Stimulated activated CD8-positive, alpha-beta memory T cell treated with anti-CD3 and anti-CD28 coated beads, Interleukin-15, amount 100 ng/mL, for 24 hours (primary cell): ENCODE results near the gene SSTR5.
"Not testable (repeated sequence)": the region's sequence is repeated elsewhere in the genome, so short reads cannot be mapped to it uniquely, and the experiment has no call there.

ENCODE experiments used
- DNase-seq: peaks from one replicate; pipeline ENCODE4 v3.0.0-alpha.2; 2020; ENCODE audit warnings: low read depth

Gene SSTR5

DNA sequence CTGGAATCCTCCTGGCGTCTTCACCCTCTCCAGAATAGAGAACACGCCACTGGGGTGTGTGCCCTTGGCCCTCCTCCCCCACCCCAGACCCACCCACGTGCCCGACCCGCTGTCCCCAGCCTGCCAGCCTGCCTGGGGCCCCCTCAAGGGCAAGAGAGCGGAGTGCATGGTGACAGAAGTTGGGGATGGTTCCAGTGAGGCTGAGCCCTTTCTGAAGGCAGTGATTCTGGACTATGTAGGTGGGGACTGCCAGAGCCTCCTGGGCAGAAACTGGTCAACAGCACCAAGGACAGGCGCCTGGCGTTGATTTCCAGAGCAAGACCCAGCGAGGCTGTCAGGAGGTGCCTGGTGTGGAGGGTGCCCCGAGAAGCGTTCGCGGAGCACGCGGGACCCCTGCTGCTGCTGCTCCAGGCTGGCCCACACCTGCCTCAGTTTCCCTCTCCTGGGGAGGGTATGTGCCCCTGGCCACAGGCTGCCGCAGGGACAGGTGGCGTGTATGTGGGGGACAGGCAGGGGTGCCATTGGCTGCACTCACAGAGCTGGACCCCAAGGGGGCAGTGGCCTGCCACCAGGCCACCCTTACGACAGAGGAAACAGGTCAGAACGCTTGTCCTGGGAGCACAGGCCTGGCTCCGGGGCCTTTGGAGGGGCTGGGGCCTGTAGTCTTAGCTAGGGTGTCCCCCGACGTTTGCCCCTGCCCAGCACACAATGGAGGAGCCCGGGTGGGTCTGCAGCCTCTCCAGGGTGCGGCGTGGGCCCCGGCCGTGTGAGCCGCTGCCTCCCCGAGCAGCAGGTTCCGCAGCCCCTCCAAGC, 1.2 kb downstream of the SSTR5 start:
- no peak for DNase-seq

DNA sequence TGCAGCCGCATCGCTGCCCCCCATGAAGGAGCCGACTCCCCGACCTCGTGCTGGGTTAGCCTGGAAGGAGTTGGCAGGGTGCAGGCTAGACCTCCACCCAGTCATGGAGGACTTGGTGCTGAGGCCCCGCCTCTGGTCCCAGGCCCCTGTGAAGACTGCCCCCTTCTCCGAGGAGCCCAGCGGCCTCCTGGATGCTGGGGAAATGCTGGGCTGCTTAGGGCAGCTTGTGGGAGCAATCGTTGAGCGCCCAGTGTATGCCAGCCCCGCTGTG, 1.8 kb downstream of the SSTR5 start:
- no peak for DNase-seq

DNA sequence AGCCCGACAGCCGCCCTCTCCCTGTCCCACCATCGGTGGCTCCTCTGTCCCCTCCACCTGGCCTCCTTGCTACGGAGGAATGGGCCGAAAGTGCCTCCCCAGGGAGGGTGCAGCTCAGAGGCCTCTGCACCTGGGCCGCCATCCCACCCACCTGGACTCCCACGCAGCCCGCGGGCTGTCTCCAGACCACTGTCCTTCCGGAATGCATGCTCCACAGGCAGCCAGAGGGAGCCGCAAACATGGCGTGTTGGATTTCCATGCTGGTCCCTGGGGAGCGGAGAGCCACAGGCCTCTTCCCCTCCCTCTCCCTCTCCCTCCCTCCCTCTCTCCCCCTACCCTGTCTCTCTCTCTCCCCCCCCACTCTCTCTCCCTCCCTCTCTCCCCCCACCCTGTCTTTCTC, 3.0 kb downstream of the SSTR5 start:
- DNase-seq = no peak

DNA sequence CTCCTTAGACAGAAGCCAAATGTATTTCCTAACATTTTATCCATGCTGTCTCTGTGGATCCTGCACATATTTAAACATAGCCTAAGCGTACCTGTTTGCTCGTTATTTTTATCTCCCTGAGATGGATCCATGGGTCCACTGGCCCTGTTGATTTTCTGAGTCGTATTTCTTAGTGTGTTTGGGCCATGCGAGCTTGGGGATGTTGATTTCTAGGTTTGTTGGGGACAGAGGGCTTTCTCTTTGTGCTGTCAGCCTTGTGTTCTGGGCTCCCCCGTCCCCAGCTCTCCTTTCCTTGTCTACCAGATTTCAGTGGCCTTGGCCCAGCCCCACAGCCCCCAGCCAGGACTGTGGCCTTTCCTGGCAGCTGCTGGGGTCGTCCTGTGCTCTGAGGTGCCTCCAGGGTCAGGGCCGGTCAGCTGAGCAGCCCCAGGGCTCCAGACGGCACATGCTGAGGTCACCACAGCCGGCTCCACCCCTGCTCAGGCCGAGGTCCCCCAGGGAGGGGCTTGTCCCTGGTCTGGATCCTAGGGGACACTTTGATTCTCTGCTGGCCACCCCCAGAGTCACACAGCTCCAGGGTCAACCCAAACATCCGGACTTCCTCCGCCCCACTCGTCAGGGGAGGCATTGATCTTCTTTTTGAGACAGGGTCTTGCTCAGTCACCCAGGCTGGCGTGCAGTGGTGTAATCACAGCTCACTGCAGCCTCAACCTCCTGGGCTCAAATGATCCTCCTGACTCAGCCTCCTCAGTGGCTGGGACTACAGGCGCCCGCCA, 4.4 kb downstream of the SSTR5 start:
- DNase-seq = no peak

DNA sequence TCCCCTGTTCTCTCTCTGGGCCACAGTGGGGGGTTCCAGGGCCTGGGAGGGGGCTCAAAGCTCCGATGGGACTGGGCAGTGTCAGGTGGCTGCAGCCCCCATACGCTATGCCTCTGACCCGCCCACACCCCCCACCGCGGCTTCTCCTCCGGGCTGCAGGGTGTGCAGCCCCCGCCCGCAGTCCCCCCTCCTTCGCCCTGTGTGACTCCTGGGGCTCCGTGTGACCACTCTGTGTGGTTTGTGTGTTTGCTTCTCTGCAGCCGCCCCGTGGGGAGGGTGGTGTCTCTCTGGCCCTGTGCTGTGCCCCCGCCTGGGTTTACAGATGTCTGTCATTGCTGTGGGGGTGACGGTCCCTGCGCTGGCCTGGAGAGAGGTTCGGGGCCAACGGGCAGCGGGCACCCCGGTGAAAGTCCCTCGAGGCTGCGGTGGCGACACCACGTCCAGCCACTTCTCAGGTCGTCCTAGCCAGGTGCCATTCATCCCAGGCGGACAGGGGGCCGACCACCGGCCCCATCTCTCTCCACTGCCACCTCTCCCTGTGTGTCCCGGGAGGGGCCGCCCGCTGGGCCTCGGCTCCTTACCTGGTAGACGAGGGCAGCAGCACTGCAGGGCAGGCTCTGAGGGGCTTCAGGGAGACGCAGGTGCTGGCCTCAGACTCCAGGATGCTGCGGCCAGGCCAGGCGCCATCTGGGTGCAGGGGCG, 5.5 kb downstream of the SSTR5 start:
- DNase-seq = no peak

DNA sequence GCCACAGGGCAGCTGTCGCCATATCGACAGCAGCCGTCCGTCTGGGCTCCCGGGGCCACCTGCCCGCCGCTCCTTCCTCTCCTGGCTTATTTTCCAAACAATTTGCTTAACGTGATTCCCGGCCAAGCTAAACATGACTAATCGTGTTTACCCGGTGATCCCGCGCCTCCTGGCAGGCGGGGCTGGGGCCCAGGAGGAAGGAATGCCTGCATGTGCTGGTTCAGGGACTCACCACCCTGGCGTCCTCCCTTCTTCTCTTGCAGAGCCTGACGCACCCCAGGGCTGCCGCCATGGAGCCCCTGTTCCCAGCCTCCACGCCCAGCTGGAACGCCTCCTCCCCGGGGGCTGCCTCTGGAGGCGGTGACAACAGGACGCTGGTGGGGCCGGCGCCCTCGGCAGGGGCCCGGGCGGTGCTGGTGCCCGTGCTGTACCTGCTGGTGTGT, 6.1 kb downstream of the SSTR5 start:
- no peak for DNase-seq

DNA sequence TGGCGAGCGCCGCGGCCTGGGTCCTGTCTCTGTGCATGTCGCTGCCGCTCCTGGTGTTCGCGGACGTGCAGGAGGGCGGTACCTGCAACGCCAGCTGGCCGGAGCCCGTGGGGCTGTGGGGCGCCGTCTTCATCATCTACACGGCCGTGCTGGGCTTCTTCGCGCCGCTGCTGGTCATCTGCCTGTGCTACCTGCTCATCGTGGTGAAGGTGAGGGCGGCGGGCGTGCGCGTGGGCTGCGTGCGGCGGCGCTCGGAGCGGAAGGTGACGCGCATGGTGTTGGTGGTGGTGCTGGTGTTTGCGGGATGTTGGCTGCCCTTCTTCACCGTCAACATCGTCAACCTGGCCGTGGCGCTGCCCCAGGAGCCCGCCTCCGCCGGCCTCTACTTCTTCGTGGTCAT, 6.8 kb downstream of the SSTR5 start:
- no peak for DNase-seq

DNA sequence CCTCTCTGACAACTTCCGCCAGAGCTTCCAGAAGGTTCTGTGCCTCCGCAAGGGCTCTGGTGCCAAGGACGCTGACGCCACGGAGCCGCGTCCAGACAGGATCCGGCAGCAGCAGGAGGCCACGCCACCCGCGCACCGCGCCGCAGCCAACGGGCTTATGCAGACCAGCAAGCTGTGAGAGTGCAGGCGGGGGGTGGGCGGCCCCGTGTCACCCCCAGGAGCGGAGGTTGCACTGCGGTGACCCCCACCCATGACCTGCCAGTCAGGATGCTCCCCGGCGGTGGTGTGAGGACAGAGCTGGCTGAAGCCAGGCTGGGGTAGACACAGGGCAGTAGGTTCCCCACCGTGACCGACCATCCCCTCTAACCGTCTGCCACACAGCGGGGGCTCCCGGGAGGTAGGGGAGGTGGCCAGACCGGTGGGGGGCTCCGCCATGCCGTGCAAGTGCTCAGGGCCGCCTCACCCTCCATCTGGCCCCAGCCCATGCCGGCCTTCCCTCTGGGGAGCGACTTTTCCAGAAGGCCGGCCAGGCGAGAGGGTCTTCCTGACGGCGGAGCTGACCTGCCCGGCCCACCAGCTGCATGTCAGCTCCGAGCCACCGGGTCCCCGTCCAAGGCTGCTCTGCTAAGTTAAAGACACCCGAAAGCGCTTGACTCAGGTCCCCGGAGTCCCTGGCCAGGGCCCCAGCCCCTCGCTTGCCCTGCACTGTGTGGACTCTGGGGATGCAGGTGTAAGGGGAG, 7.4 kb downstream of the SSTR5 start:
- no peak for DNase-seq

DNA sequence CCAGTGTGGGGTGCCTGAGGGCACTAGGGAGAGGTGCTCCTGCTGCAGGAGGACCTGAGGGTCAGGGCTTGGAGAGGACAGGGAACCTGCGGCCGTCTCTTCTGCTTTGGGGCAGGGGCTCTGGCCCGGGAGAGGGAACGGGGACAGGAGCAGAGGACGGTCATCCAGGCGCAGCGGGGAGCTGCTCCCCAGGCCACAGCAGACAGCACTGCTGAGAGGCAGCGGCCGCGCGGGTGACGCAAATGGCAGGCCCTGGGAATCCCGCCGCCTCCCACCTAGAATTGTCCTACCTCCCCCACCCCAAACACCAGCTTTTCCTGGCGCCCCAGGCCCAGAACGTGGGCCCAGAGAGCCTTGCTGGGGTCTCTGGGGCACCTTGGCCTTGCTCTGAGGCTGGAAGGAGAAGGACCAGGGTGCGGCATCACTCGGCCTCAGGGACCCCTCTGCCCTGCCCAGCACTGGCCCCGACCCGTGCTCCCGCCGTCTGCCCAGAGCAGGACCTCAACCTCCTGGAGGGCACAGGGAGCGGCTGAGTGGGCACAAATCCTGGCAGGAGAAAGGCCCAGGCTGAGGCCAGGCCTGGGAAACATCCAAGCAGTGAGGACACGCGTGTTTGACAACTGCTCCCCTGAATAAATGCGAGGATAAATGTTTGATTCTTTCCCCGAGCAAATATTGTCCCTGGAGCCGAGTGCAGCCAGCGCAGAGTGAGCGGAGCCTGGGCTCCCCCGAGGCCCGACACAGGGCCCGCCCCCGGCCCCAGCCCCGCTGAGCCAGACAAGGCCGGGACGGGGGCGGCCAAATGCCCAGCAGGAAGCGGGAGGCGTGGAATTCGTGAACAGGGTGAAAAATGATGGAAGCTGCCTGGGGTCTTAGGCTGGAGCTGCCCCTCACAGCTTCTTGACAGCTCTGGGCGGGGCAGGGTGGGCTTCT, 8.5 kb downstream of the SSTR5 start:
- no peak for DNase-seq

DNA sequence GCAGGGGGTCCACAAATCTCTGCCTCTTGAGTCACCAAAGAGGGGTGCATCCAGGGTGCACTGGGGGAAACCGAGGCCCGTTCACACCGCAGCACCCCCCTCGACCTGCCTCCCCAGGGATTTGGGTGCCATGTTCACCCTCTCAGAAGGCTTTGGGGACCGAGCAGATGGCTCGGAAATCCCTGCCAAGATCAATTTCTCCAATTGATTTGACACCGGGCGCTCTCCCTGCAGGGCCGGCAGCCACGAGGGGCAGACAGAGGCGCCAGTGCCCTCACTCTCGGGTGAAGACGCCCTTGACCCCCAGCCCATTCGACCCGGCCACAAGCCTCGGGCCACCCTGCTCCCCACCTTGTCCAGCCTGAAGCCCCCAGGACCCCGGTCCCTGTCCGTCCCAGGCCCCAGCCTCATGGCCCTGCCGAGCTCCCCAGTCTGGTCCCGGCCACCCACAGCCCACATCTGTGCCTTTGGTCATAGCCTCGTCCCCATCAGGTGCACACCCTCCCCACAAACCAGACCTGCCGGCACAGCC, 9.3 kb downstream of the SSTR5 start:
- DNase-seq = no peak

DNA sequence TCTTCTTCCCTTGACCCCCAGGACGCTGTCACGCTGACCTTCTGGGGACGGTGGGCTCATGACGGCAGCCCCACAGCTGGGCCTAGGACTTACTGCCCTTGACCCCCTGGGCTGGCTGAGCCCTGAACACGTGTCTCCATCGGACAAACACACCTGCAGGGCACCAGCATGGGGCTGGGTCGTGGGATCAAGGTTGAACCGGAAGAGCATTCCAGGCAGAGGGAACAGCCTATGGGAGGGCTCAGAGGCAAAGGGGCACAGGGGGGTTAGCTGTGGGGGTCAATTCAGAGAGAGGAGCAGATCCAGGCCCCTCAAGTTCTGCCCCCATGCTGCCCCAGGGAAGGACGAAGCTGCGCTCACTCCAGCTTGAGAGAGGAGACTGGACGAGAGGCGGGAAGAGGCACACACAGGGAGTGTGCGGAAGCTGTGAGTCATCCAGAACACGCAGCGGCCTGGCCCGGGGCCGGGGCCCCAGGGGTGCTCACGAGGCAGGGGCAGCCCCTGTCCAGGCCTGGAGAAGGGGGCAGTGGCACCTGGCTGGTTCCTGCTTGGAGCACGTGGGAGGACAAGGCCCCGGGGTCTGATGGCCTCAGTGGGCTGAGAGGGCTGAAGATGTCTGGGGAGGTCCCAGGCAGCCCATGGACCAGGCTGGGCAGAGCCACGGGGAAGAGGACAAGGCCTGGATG, 9.9 kb downstream of the SSTR5 start:
- DNase-seq = no peak

DNA sequence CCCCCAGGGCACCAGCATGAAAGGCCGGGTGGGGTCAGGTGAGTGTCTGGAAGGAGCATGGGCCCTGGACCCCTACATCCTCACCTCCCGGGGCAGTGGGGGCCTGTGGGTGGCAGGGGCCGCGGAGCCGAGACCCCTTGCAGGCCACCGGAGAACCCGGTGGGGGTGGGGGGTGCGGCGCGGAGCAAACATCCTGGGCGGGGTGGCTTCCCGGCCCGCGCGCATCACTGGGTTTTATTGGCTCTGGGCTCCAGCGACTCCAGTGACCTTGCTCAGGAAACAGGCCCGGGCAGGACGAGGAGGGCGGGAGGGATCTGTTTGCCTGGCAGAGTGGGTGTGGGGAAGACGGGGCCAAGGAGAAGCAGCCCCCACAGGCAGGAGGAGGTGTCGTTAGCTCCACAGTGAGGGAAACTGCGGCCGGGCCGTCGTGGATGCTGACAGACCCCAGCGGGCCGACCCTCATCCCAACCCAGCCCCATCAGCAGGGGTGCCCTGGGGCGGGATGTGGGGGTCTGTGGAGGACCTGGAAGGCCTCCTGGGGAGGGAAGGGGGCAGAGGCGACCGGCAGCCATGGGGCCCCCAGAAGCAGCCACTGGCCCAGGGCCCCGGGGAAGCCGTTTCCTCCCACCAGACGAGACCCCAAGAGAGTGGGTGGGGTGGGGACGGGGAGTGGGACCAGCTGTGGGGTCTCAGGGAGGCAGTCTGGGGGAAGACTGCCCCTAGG, 10.6 kb downstream of the SSTR5 start:
- no peak for DNase-seq

DNA sequence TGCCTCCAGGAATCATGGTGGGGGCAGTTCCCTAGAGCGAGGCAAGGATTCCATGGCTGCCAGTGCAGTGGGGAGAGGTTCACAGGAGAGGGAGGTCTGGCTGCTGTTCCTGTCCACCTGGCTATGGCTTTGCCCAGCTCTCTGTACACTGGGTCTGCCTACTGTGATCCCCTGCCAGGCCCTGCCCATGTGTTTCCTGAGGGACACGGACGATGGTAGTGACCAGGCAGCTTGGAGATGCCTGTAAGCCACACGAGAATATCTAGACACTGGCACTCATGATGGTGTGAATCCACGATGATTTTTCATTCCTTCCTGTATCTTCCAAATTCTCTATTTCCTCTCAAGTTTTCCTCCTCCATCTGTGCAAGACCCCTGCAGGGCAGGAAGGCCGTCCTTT, 12.4 kb downstream of the SSTR5 start:
- DNase-seq = no peak

DNA sequence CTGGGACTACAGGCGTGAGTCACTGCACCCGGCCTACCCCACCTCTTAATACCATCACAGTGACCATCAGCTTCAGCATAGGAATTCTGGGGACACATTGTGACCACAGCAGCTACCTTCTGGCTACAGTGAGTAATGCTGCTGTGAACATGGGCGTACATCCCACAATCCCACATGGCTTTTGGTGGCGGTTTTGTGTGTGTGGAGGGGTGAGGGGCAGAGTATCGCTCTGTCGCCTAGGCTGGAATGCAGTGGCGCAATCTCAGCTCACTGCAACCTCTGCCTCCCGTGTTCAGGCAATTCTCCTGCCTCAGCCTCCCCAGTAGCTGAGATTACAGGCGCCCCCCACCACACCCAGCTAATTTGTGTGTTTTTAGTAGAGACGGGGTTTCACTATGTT, 13.9 kb downstream of the SSTR5 start:
- DNase-seq = not testable (repeated sequence)

DNA sequence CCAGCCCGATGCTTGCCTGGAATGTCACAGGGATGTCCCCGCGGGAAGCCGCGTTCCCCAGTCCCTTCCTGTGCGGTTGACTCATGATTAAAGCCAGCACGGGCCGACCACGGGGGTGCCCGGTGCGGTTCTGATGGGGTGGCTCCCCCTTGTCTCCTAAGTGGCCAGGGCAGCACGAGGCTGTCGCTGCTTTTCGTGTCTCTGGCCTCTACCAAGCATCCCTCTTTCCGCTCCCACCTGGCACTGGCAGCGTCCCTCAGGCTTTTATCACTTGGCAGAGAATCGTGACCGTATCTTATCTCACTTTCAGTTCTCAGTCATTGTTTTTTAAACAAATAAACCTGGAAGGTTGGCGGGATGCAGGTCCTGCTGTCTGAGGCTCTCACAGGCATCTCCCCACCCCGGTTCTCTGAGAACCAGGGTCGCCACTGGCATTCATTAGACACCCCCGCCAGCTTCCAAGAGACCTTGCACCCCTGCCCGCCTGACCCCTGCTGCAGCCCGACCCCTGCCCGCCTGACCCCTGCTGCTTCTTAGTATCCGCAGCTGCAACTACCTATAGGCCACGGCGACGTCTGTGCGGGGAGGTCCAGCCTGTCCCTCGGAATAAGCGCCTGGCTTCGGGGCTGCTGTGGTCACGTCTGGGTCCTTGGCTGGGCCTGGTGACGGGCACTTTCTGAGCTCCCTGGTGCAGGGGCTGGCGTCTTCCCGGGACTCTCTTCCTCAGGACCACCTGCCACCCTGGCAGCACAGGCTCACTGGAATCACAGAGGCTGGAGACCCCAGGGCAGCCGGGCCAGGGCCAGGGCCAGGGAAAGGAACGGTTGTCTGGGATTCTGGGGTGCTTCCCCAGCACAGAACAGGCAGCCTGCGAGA, 16.0 kb downstream of the SSTR5 start:
- DNase-seq = no peak

DNA sequence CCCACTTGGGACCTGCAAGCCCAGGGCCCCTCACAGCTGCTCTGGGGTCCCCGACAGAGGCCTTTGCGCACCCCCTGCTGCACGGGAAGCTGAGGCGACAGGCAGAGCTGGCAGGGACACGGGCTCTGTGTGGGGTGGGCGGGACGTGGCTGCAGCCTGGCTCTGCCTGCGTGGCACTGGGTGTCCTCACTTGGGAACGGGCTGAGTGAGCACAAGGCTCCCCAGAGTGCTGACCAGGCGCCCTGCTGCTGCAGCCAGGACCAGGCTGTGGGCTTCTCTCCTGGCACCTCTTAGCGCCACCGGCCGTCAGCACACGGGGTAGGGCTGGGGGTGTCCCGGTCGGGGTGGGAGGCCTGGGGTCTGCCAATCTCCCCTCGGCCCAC, 16.9 kb downstream of the SSTR5 start:
- DNase-seq = no peak

DNA sequence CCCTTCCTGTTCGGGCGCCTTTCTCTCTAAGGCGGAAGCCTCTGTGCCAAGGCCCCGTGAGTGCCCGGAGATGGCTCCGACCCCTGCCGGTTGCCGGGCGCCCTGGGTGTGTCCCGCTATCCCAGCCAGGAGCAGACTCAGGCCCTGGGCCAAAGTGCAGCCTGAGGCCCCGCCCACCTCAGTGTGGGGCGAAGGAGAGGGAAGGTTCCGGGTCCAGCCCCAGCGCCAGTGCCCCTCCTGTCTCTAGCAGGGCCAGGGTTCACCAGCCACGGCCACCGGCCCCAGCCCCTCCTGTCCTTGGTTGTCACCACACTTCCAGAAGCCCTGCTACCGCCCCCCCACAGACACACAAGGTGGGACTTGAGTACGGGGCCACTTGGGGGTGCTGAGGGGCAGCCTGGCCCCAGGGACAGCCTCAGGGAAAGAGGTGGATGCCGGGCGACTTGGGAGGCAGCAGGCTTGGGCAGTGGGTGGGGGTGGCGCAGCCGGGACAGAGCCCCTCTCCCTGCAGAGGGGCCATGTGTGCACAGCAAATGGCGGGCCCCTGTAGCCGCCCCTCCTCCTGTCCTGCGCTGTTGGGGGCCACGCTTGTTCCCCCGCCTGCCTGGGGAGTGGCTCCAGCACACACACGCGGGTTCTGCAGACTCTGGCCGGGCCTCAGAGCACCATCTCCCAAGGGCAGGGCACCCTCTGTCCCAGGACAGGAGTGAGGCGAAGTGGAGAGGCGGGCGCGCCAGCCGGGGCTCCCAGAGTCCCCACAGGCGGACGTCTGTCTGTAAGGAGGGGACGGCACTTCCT, 17.5 kb downstream of the SSTR5 start:
- DNase-seq = no peak
